GM12873 (cell line): ENCODE data around the gene PPM1H.

Experiments
- CTCF ChIP-seq: IDR thresholded peaks from 2 replicates; pipeline ENCODE4 v1.5.1; 2012; ENCODE audit warnings: low read depth, mild to moderate bottlenecking, moderate library complexity, low read length, control low read depth; ENCODE audit not compliant: insufficient read depth; ENCODE audit errors: missing control alignments

PPM1H gene

DNA sequence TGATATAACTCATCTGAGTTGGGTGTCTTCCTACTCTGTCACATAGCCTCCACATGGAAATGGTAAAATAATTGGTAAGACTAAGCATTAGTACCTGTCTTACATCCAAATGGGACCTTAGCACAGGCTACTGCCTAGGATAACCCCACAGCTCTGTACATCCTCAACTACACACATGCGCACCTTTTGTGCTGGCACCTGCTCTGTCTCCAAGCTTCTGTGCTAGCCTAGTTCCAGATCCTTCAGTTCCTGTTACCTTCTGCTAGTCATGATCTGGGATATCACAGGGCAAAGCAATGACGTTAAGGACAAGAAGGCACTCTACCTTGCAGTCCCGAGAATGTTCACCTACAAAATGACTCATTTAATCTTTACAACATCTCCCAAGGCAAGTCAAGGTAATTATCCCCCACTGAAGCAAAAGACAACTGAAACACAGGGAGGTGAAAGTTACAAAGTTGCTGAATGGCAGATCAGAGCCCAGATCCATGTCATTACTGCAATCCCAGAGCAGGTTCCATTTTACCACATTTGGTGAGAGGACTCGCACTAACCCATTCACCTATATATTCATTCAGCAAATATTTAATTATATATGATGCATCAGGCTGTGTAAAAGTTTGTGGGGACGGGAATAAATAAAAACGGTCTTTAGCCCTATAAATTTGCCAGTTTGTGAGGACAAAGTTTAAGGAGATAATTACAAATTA is 61.7 kb downstream of the PPM1H start:
- TF ChIP-seq CTCF = no peak

GRCh38 chr12:62868820-62869219 is 66.1 kb downstream of the PPM1H start:
- no peak for TF ChIP-seq CTCF

DNA sequence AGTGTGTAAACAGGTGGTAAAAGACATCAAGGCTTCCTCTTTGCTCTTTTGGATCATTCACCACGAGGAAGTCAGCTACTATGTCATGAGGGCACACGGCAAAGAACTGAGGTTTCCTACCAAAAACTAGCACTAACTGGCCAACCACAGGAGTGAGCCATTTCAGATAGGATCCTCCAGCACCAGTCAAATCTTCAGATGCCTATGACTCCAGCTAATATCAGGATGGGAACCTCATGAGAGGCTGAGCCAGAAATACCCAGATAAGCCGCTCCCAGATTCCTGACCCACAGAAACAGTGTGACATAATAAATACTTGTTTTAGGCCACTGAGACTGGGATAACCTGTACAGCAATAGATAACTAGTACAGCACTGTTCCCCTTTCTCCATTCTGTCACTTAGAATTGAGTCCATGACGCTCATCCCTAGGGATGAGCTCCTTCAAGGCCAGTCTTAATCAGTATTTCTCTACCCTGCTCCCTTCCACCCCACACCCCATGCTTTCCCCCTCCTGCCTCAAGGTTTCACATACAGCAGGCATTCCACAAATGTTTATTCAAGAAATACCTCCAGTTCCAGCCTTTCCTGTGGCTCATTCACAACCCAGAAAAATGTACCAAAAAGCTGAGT is 68.4 kb downstream of the PPM1H start:
- no peak for TF ChIP-seq CTCF

DNA sequence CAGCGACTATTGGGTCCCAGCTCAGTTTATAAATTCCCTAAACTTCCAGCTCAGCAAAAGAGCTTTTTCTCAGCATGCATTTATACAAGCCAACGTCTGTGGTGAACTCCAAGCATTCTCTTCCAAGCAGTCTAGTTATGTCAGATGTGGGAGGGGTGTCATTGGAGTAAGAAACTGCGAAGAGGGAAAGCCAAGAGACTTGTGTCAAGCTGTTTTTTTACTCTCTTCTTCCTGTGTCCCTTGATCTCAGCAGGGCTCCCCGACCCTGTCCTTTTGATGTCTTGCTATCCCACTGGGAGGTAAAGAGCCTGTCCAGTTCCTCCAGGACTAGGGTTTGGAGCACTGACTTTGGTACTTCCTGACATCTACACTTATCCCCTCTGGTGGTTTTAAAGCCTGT is 69.0 kb downstream of the PPM1H start:
- TF ChIP-seq CTCF = no peak

GRCh38 chr12:62865065-62865464 is 69.9 kb downstream of the PPM1H start:
- TF ChIP-seq CTCF = no peak

DNA sequence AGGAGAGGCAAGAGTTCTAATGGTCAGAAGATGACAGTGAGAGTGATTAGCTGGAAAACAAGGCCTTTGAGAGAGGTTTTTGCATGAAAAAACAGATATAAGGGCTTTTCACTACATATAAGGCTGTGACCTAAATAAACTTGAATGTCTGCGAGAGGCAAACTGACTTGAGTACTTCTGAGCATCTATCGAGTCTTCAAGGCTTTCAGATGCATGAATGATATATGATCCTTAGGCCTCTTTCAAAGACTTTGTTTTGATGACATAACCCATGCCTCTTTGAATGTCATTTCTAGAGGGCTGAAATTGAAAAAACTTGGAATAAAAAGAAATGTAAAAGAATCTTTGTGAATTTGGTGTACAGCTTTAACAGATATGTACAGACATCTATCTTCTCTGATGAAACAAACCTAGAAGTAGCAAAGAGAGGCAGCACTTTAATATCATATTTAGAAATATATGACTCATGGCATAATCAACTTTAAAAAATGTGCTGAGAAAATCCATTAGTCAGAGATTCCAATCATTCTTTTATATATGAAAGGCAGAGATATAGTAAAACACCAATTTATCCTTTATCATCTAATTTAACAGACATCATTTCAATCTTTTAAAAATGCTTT is 72.6 kb downstream of the PPM1H start:
- TF ChIP-seq CTCF = no peak

GRCh38 chr12:62861586-62861985 is 73.4 kb downstream of the PPM1H start:
- TF ChIP-seq CTCF = no peak
